ENCODE data around the gene MYO15B. TPM values are rescaled to one million over a fixed set of nuclear protein-coding genes. Genes with fewer than 3 reads are reported as not detected.

MYO15B gene
- polyA plus RNA-seq, 1 experiment, result 0.52 TPM

- POLR2A ChIA-PET, result no interaction called here
- no peak for DNase-seq (ENCODE audit: low read depth, low spot score)
- TF ChIP-seq CTCF (IDR thresholded peaks at IDR 0.05; ENCODE audit: low read depth, low read length), result no peak
Measured at GRCh38 chr17:75568412-75569255, 19.0 kb upstream of the MYO15B start.

GRCh38 chr17:75570034-75570676, 17.4 kb upstream of the MYO15B start:
- Histone ChIP-seq H3K27me3 (ENCODE audit: control insufficient read depth, insufficient read depth, low read length) (peaks cover 31% of the 10 kb centered on the region), H3K4me3 (ENCODE audit: low read depth, low read length) (no peak overlapping the region), H3K9me3 (ENCODE audit: control insufficient read depth, insufficient read depth, low read length) (no peaks in the 10 kb centered on the region; the same call in 1 of the 2 replicates), H3K27ac (ENCODE audit: low read depth, low read length) (no peak overlapping the region)
- no peak for TF ChIP-seq CTCF (IDR thresholded peaks at IDR 0.05; ENCODE audit: low read depth, low read length)
- DNase-seq (ENCODE audit: low read depth, low spot score), result no peak
- ChIA-PET CTCF (no interaction called here), POLR2A (no interaction called here)

More at GRCh38 chr17:75568412-75569255, 19.0 kb upstream of the MYO15B start:
- Histone ChIP-seq H3K27ac (ENCODE audit: low read depth, low read length) (no peak overlapping the region), H3K4me3 (ENCODE audit: low read depth, low read length) (no peak overlapping the region), H3K27me3 (ENCODE audit: control insufficient read depth, insufficient read depth, low read length) (peaks cover 38% of the 10 kb centered on the region), H3K9me3 (ENCODE audit: control insufficient read depth, insufficient read depth, low read length) (no peaks in the 10 kb centered on the region; the same call in 1 of the 2 replicates)
- CTCF ChIA-PET, result no interaction called here

GRCh38 chr17:75570772-75571171, 16.8 kb upstream of the MYO15B start:
- H3K27me3 ChIP-seq (ENCODE audit: control insufficient read depth, insufficient read depth, low read length), result peaks cover 29% of the 10 kb centered on the region
- H3K4me3 ChIP-seq (ENCODE audit: low read depth, low read length), result no peak overlapping the region
- no peak for DNase-seq (ENCODE audit: low read depth, low spot score)
- H3K27ac ChIP-seq (ENCODE audit: low read depth, low read length), result no peak overlapping the region
- no peak for TF ChIP-seq CTCF (IDR thresholded peaks at IDR 0.05; ENCODE audit: low read depth, low read length)
- POLR2A ChIA-PET, result no interaction called here
- no peaks in the 10 kb centered on the region; the same call in 1 of the 2 replicates for H3K9me3 ChIP-seq (ENCODE audit: control insufficient read depth, insufficient read depth, low read length)
- CTCF ChIA-PET, result interaction anchor here (0.7 to 1.1 kb wide), 2 partner anchors 63 to 104 kb away, joined by 4 to 5 read pairs; no protein-coding TSS in a partner anchor

- H3K27me3 ChIP-seq (ENCODE audit: control insufficient read depth, insufficient read depth, low read length), result peaks cover 24% of the 10 kb centered on the region
- ChIA-PET CTCF (interaction anchor here (0.7 to 1.1 kb wide), 2 partner anchors 63 to 104 kb away, joined by 4 to 5 read pairs; no protein-coding TSS in a partner anchor), POLR2A (no interaction called here)
- H3K9me3 ChIP-seq (ENCODE audit: control insufficient read depth, insufficient read depth, low read length), result no peaks in the 10 kb centered on the region; the same call in 1 of the 2 replicates
- H3K27ac ChIP-seq (ENCODE audit: low read depth, low read length), result no peak overlapping the region
- no peak for DNase-seq (ENCODE audit: low read depth, low spot score)
- no peak for TF ChIP-seq CTCF (IDR thresholded peaks at IDR 0.05; ENCODE audit: low read depth, low read length)
- H3K4me3 ChIP-seq (ENCODE audit: low read depth, low read length), result no peak overlapping the region
Measured at GRCh38 chr17:75571197-75571884, 16.3 kb upstream of the MYO15B start.
